ENCODE measurements around the gene CCL26.
"Not testable (repeated sequence)": the region's sequence is repeated elsewhere in the genome, so short reads cannot be mapped to it uniquely, and the experiment has no call there.

DNA sequence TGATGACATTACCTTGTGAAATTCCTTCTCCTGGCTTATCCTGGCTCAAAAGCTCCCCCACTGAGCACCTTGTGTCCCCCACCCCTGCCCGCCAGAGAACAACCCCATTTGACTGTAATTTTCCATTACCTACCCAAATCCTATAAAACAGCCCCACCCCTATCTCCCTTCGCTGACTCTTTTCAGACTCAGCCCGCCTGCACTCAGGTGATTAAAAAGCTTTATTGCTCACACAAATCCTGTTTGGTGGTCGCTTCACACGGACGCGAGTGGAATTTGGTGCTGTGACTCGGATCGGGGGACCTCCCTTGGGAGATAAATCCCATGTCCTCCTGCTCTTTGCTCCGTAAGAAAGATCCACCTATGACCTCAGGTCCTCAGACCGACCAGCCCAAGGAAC is 7.0 kb upstream of the CCL26 start:
- TF ChIP-seq, protein P1, sequence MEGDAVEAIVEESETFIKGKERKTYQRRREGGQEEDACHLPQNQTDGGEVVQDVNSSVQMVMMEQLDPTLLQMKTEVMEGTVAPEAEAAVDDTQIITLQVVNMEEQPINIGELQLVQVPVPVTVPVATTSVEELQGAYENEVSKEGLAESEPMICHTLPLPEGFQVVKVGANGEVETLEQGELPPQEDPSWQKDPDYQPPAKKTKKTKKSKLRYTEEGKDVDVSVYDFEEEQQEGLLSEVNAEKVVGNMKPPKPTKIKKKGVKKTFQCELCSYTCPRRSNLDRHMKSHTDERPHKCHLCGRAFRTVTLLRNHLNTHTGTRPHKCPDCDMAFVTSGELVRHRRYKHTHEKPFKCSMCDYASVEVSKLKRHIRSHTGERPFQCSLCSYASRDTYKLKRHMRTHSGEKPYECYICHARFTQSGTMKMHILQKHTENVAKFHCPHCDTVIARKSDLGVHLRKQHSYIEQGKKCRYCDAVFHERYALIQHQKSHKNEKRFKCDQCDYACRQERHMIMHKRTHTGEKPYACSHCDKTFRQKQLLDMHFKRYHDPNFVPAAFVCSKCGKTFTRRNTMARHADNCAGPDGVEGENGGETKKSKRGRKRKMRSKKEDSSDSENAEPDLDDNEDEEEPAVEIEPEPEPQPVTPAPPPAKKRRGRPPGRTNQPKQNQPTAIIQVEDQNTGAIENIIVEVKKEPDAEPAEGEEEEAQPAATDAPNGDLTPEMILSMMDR (conservative IDR thresholded peaks at IDR 0.05; ENCODE audit: low read depth, low read length): not testable (repeated sequence)
- TF ChIP-seq EZH2 (IDR thresholded peaks at IDR 0.05; ENCODE audit: low read length, unreplicated experiment): not testable (repeated sequence)
